GM12873 (cell line): ENCODE results near the gene DAAM2.

Experiments
- CTCF ChIP-seq: IDR thresholded peaks from 2 replicates; pipeline ENCODE4 v1.5.1; 2012; ENCODE audit warnings: low read depth, mild to moderate bottlenecking, moderate library complexity, low read length, control low read depth; ENCODE audit not compliant: insufficient read depth; ENCODE audit errors: missing control alignments

The DAAM2 gene

GRCh38 chr6:39886871-39887270 lies 94.7 kb downstream of the DAAM2 start:
- TF ChIP-seq CTCF, result no peak

- no peak for TF ChIP-seq CTCF
Observed at GRCh38 chr6:39887692-39888450, 95.7 kb downstream of the DAAM2 start.

GRCh38 chr6:39889229-39889628 lies 97.1 kb downstream of the DAAM2 start:
- no peak for TF ChIP-seq CTCF

GRCh38 chr6:39891353-39891752 lies 99.2 kb downstream of the DAAM2 start:
- TF ChIP-seq CTCF, result no peak

- no peak for TF ChIP-seq CTCF
Observed at GRCh38 chr6:39891976-39892375, 99.8 kb downstream of the DAAM2 start.

GRCh38 chr6:39892490-39893129 lies 100.4 kb downstream of the DAAM2 start:
- TF ChIP-seq CTCF, result peak; percentile 67

- TF ChIP-seq CTCF, result no peak
Observed at GRCh38 chr6:39893286-39893685, 101.1 kb downstream of the DAAM2 start.
